Islet of Langerhans (tissue), 1 donor: ENCODE results near the gene CD101.

Experiments
- FAIRE-seq: peaks from one replicate; lab custom pipeline; 2011; peaks lifted over from hg19 to GRCh38; lab: Jason Lieb, UNC

CD101 gene

DNA sequence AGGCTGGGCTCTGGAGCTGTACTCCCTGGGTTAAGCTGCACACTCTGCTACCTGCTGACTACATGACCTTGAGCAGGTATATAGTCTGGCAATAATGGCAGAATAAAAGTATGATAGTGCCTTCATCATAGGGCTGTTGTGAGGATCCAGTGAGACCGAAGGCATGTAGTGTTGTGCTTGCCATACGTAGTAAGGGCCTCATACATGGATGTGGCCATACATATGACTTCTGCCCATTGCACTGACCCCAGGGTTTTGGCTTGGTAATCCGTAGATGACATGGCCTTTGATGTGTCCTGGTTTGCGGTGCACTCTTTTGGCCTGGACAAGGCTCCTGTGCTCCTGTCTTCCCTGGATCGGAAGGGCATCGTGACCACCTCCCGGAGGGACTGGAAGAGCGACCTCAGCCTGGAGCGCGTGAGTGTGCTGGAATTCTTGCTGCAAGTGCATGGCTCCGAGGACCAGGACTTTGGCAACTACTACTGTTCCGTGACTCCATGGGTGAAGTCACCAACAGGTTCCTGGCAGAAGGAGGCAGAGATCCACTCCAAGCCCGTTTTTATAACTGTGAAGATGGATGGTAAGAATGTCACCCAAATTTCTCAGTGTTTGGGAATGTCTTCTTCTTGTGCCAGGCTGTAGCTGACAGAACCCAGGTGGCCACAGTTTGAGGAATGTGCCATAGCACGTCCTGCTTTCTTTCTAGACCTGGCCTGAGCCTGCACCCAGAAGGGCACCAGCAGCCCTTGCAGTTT, 17.0 kb upstream of the CD101 start:
- no peak for FAIRE-seq

DNA sequence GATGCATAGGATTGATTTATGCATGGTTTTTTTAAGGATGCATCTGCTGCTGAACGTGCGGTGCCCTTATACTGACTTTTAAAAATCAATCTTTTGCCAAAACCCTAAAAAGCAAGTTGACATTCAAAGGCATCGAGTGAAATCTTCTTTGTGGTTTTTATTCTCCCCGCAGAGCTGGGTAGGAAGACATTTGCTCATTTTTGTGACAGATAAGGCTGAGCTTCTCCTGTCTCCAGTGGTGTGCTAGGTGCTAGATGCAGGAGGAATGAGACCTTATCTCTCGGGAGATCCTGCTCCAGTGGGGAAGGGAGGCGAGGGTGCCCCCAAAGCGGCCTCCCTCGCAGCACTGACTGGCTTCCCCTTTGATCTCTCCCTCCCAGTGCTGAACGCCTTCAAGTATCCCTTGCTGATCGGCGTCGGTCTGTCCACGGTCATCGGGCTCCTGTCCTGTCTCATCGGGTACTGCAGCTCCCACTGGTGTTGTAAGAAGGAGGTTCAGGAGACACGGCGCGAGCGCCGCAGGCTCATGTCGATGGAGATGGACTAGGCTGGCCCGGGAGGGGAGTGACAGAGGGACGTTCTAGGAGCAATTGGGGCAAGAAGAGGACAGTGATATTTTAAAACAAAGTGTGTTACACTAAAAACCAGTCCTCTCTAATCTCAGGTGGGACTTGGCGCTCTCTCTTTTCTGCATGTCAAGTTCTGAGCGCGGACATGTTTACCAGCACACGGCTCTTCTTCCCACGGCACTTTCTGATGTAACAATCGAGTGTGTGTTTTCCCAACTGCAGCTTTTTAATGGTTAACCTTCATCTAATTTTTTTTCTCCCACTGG, 14.9 kb upstream of the CD101 start:
- FAIRE-seq, result no peak

DNA sequence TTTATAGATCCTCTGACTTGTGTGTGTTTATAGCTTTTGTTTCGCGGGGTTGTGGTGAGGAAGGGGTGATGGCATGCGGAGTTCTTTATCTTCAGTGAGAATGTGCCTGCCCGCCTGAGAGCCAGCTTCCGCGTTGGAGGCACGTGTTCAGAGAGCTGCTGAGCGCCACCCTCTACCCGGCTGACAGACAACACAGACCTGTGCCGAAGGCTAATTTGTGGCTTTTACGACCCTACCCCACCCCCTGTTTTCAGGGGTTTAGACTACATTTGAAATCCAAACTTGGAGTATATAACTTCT, 14.4 kb upstream of the CD101 start:
- FAIRE-seq, result no peak

DNA sequence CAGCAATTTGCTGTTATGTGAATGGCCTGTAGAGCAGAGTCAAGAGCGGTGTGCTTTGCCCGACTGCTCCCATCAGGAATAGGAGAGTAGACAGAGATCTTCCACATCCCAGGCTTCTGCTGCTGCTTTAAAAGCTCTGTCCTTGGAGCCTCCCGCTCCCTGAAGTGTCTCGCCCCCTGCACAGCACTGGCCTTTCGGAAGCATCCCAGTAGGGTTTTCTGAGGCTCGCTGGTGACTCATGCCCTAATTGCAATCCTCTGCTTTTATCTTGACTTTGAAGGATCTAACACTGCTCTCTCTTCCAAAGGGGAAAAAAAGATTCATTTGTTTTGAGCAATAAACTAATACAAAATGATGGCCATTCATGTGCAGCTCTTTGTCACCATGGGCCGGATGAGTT, 13.3 kb upstream of the CD101 start:
- no peak for FAIRE-seq

DNA sequence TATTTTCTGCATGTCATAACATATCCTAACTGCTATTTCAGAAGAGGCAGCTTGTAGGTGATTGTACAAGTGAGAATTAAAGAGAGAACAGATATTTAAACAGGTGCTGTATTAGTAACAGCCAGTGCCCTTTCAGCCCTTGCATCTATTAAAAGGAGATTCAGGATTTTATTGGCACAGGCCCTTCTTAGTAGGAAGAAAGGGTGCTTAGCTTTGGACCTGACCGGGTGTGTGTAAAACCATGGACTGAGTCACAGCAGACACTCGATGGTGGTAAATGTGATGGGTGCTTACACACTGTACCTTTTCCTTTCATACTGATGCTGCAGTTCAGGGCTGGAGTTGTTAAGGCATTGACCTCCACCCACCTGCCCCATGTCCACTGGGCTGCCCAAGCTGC, 12.7 kb upstream of the CD101 start:
- no peak for FAIRE-seq

DNA sequence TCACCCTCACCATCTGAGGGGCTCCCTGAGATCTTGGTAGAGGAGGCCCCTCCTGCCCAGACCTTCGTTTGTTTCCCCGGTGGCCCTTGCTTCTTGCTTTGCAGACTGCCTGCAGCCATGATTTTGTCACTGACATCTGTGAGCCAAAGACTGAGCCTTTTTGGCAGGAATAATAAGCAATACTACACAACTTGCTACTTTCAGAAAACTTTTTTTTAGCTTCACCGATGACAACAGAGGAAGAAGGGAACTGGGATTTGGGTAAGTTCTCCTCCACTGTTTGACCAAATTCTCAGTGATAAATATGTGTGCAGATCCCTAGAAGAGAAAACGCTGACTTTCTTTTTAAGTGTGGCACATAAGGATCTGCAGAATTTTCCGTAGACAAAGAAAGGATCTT, 11.7 kb upstream of the CD101 start:
- no peak for FAIRE-seq

DNA sequence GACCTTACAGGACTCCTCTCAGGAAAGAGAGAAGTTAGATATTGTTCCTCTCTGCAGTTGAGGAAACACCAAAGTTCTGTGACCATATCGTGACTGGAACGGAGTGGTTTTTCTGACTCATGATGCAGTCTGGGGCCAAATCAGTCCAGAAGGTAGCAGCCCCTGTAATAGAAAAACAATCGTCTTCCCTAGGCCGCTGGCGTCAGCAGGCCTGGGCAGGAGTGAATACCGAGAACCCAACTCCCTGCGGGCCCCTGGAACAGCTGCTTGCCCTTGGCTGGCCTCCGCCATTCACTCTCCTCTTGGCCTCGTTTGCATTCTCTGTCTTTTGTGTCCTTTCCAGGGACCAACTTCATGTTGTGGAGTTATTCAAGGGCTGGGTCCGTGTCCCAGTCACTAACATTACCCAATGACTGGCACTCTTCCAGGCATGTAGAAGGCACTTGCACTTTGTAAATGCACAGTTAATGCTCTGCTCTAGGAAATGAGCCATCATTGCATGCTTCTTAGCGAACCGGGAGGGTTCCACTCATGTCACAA, 10.9 kb upstream of the CD101 start:
- FAIRE-seq, result no peak

DNA sequence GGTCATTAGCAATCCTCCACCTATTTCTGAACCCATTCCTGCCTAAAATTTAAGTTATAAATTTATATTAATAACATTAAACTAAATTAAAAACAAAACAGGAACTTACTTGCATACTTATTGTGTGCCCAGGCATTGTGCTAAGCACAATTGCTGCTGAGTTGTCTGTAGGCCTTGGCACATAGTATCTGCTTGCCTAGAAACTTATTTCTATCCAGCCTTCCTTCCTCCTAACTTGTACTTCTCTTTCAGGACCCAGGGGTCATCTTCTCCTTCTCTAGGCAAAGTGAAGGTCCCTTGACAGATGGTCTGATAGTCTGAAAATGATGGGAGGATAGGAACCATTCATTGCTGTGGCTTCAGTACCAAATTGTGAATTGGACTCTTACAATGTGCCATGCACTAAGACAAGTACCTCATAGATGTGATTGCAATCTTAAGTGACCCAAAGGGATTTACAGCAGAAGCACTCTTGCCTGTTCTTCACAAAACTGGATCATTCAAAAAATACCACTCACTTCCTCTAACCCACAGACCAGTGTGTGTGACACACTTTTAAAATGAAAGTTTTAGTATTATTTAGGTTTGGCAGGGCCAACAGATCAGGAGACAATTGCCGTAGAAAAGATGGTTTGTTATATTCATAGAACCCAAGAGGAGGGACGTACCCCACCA, 10.3 kb upstream of the CD101 start:
- no peak for FAIRE-seq

DNA sequence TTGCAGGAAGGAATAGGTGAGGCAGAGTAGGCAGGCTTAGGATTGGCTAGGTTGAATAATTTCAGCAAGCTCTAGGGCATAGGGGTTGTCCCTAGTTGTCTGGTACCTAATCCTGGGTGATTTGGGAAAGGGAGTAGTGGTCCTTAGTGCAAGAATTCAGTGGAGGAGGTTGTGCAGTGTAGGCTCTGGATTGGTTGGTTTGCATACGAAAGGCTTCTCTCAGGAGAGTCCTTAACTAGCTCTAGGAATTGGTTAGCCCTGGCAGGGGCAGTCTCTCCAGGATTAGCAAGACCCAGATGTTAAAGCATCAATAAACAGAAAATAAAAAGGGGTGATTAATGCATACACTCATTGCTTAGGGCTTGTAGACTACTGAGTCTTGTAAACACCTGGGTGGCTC, 9.6 kb upstream of the CD101 start:
- FAIRE-seq, result no peak

DNA sequence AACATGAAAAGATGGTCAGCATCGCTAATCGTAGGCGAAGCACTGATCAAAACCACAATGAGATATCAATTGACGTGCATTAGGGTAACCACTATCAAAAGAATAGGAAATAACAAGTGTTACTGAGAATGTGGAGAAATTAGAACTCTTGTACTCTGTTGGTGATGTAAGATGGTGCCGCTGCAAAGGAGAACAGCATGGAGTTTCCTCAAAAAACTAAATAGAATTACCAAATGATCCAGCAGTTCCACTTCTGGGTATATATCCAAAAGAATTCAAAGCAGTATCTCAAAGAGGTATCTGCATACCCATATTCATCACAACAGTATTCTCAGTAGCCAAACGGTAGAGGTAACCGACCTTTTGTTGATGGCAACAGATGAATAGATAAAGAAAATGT, 8.3 kb upstream of the CD101 start:
- no peak for FAIRE-seq

DNA sequence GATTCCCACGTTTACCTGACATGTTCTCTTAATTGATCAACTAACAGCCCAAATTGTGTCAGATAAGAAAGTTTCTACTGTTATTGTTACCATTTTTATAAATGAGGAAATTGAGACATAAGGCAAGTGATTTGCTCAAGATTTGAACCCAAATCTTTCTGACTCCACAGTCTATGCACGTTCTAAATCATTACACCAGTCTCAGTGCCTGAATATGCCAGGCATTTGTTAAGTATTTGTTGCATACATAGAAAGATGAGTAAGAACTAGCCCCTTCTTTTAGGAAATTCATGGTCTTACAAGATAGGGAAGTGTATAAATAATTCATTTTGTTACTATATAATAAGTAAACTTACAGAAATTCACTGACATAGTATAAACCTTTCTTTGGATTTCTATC, 7.1 kb upstream of the CD101 start:
- no peak for FAIRE-seq

DNA sequence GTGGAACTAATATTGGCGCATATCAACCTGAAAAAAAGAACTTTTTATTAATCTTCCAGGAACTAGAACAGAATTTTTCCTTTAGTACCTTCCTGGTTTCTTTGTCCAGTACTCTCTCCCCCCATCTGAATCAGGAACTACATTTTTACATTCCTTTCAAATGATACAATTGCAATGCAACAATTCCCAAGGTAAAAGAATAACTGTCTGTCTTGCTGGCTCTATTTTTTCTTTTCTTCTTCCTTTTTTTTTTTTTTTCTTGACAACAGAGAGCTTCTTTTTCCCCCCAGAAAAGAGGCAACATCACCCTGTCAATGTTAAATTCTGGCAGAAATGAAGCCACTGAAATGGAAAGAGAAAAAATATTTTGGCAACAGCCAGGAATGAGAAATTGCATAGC, 4.5 kb upstream of the CD101 start:
- FAIRE-seq, result no peak

DNA sequence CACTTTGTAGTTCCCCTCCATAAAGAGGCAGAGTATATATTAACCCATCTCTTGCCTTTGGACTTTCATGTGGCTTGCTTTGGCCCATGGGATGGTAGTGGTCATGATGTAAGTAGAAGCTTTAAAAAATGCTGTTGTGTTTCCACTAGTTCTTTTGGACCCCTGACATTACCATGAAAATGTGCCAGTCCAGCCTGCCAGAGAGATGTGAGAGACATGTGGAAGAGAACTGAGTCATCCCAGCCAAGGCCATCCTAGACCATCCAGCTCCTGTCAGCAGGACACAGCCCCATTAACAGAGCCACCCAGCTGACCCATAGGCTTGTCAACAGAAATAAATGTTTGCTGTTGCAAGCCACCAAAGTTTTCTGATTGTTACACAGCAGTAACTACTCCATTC, 3.9 kb upstream of the CD101 start:
- no peak for FAIRE-seq

DNA sequence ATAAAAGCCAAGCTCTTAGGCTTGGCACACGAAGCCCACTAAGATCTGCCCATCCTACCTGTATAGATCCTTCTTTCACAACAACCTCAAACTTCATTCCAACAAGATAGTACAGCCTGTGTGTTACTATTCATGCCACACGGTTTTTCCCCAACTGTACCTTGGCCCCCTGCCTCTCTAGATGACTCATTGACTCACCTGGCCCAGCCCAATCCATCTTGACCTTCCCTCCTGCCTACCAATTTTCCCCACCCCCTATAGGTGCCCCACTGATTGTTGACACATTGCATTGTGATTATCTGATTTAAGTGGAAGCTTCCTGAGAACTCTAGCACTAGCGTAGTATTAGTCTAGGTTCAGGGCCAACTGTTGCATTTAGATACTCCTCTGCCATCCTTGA, 2.0 kb upstream of the CD101 start:
- no peak for FAIRE-seq

DNA sequence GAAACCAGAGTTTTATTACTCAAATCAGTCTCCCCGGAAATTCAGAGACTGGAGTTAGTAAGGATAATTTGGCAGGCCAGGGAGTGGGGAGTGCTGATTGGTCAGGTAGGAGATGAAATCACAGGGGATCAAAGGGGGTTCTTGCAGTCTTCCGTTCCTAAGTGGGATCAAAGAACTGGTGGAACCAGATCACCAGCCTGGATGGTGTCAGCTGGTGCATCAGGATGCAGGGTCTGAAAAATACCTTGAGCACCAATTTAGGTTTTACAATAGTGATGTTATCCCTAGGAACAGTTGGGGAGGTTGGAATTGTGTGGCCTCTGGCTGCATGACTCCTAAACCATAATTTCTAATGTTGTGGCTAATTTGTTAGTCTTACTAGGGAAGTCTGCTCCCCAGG, 1.4 kb upstream of the CD101 start:
- FAIRE-seq, result no peak

DNA sequence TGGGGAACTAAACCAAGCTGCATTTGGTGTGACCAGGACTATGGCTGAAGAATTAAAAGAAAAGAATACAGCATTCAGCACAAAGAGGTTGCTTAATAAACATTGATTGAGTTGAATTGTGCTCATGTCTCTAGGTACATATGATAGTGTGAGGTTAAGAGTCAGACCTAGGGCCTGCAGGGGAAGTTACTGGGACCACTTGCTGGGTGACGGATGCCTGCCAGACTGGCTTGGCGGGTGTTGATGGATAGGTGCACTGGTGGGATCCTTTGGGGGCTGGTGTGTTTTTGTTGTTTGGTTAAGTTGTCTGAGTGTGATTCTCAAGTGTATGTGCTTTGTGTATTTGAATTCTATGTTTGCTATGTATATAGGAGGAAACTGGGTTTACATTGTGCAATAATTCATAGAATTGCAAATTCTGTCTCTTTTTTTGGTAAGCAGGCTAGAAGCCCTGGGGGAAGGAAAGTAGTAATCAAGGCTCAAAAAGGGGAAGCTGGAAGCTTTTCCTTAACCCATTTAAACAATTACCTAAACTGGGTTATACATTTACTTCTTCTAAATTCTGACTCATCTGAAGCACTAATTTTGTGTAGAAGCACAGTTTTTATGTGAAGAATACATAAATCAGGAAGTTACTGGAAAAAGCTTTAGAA, 1.8 kb downstream of the CD101 start:
- no peak for FAIRE-seq

DNA sequence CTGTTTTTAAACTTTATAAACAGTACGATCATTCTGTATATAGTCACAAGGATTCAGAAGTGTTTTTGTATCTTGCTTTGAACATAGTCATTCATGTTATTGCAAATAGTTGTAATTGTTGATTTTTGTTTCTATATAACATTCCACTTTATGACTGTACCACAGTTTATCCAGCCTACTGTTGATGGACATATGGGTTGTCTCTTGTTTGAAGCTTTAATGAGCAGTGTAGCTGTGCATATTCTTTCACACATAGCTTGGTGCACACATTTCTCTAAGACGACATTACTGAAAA, 6.1 kb downstream of the CD101 start:
- FAIRE-seq, result no peak

DNA sequence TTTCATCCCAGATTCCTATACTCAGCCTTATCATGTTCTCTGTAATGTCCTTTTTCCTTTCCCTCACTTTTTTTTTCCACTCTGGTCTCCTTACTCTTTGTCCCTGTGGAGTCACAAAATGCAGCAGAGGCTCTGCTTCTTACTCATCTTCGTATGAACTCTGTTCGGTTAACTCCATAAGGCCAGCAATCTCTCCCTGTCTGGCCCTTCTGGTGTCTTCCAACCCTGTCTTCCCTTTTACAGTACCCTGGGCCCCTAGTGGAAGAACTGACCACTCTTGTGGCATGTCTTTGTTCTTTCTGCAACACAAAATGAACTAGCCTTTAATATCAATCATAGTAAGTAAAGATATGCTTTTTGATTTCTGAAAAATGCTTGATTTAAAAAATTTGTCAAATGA, 7.1 kb downstream of the CD101 start:
- no peak for FAIRE-seq

DNA sequence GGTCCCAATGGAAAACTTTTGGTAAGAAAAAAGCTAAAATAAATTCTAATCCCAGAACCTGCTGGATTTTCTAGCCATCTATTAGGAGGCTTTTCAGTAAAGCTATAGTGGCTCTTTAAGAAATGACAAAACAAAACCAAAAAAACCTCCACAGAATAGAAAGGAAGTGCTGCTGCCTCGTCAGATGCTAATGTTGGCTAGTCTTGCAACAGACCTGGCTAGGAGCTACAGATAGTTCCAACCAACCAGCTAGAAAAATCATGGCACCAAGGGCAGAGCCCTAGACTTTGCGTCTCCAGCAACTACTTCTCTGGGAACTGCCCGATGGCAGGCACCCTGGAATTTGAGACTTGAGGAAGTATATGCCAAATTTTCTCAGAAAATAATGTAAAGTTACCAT, 7.6 kb downstream of the CD101 start:
- no peak for FAIRE-seq

DNA sequence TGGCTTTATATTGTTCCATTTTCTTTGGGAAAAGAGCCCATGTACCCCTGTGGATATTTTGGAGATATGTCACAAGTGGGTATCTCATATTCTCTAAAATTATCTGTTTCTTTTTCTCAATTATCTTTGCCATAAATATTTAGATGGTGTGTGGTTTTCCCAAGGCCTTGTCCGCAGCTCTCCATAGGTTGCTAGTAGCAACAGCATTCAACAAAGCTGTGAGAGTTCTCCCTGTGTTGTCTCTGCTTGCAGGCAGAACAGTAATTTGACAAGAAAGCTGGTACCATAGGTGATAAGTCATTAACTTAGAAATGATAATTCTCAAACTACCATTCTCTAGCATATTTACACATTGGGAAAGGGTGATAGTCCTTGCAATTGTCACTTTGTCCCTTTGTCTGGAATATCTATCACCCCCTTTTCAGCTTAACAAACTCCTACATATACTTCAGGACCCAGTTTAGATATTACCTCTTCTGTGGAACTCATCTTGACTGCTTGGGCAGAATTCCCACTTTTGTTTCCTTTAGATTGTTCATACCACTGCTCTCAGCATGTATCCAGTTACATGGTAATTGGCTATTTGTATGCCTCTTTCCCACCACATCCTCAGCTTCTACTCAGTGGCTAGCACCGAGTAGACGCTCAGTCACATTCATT, 8.9 kb downstream of the CD101 start:
- FAIRE-seq, result no peak

DNA sequence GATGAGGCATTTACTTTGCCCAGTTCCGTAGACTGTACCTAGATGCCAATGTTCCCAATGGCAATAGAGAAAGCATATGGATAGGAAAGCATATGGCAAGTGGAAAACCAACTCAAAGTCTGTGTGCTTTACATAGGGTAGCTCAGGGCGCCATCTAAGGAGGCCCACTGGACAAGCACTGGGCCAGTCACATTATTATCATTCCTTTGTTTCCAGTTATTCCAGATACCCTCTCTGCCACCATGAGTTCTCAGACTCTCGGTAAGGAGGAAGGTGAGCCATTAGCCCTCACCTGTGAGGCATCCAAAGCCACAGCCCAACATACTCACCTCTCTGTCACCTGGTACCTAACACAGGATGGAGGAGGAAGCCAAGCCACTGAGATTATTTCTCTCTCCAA, 9.8 kb downstream of the CD101 start:
- FAIRE-seq, result no peak

DNA sequence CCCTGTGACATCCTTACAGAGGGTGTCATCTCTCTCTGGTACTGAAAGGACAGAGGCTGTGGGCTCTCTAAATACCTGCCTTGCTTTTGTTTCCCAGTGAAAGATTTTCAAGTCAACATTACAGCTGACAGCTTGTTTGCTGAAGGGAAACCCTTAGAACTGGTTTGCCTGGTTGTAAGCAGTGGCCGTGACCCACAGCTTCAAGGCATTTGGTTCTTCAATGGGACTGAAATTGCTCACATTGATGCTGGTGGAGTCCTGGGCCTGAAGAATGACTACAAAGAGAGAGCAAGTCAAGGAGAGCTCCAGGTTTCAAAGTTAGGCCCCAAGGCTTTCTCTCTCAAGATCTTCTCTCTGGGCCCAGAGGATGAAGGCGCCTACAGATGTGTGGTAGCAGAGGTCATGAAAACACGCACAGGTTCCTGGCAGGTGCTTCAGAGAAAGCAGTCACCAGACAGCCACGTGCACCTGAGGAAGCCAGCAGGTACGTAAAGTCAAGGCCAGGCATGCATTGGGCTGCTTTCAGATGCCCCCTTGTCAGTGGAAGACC, 11.8 kb downstream of the CD101 start:
- FAIRE-seq, result no peak
